NB4 (cell line): Measurements from ENCODE around the gene SARNP.

Source experiments
- DNase-seq: peaks from one replicate; pipeline ENCODE4 v3.0.0; 2010; ENCODE audit warnings: low read depth
- H3K4me3 ChIP-seq: one replicate; pipeline ENCODE4 v1.5.1; 2011; ENCODE audit warnings: mild to moderate bottlenecking, low read depth, low read length, moderate library complexity
- MYC ChIP-seq: IDR thresholded peaks from 2 replicates; pipeline ENCODE4 v1.6.1; 2011; ENCODE audit warnings: low read depth, low read length
- POLR2A ChIP-seq: IDR thresholded peaks from 2 replicates; pipeline ENCODE4 v1.6.1; 2011; ENCODE audit warnings: mild to moderate bottlenecking; ENCODE audit not compliant: insufficient read length; ENCODE audit errors: extremely low read depth
- TF ChIP-seq, protein P1 (sequence below): IDR thresholded peaks from one replicate; pipeline ENCODE4 v1.5.1; 2012; ENCODE audit warnings: low read depth, low read length
- TF ChIP-seq, protein P2 (sequence below): IDR thresholded peaks from 2 replicates; pipeline ENCODE4 v1.6.1; 2011; ENCODE audit warnings: low read depth, low read length

SARNP gene

DNA sequence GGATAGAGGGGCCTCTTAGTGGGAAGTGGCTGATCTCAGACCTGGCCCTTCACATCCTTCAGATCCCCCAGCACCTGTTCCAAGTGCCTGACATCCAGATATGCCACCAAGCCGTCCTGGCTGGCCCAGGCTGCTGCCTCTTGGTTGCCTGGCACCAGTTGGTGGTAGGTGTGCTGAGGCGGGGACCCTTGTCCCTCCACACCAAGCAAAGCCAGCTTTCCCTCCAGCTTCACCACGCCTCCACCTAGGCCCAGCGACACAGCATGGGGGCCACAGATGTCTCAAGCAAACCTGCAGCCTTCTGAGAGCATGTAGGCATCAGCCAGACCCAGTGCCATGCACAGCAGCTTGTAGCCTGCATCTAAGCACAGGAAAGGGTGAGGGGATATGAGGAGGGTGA, 85.2 kb downstream of the SARNP start:
- no peak for DNase-seq
- H3K4me3 ChIP-seq = no peak overlapping the region
- TF ChIP-seq, protein P1, sequence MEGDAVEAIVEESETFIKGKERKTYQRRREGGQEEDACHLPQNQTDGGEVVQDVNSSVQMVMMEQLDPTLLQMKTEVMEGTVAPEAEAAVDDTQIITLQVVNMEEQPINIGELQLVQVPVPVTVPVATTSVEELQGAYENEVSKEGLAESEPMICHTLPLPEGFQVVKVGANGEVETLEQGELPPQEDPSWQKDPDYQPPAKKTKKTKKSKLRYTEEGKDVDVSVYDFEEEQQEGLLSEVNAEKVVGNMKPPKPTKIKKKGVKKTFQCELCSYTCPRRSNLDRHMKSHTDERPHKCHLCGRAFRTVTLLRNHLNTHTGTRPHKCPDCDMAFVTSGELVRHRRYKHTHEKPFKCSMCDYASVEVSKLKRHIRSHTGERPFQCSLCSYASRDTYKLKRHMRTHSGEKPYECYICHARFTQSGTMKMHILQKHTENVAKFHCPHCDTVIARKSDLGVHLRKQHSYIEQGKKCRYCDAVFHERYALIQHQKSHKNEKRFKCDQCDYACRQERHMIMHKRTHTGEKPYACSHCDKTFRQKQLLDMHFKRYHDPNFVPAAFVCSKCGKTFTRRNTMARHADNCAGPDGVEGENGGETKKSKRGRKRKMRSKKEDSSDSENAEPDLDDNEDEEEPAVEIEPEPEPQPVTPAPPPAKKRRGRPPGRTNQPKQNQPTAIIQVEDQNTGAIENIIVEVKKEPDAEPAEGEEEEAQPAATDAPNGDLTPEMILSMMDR = no peak
- no peak for TF ChIP-seq POLR2A
- TF ChIP-seq MYC = no peak
- TF ChIP-seq, protein P2, sequence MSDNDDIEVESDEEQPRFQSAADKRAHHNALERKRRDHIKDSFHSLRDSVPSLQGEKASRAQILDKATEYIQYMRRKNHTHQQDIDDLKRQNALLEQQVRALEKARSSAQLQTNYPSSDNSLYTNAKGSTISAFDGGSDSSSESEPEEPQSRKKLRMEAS = no peak

DNA sequence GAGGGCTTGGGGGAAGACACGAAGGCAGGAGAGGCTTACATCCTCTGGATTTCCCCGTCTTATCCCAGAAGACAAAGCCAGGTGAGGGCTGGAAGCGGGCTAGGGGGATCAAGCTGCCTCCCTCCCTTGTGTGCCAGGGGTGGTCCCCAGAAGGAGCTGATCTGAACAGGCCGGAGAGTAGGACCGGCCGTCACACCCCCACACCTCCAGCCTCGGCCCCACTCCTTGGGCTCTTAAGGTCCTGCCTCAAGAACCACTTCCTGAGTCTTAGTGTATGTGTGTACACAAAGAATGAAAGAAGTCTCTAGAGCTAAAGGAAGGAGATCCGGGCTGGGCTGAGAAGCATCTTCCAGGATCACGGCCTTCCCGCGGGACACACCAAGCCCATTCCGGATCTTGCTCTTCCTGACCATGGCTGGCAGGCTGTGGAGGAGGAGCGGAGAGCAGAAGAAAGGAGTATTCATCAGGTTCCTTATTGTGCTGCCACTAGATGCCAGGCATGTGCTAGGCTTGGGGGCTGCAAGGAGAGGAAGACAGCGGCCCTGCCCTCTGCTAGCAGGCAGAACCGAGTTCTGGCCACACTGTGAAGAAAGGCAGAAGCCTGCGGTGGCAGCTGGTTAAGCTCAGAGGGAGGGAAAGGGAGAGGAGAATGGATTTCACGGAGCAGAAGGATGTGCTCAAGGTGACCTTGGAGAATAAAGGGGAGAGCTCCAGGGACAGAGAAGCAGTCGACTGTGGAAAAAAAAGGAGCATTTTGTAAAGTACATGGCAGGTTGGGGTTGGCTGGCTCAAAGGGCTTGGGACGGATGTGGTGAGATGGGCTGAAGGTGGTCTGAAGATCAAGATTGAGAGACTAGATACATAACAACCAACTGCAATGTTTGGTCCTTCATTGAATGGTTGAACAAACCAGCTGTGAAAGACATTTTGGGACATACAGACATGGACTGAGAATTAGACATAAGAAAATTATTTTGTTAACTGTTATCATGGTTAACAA, 87.4 kb downstream of the SARNP start:
- TF ChIP-seq POLR2A = no peak
- TF ChIP-seq, protein P2 = peak; percentile 77
- TF ChIP-seq, protein P1 = peak; percentile 42
- TF ChIP-seq MYC = peak; percentile 85
- peak overlapping the region; percentile 75 for H3K4me3 ChIP-seq
- DNase-seq = peak; percentile 89

DNA sequence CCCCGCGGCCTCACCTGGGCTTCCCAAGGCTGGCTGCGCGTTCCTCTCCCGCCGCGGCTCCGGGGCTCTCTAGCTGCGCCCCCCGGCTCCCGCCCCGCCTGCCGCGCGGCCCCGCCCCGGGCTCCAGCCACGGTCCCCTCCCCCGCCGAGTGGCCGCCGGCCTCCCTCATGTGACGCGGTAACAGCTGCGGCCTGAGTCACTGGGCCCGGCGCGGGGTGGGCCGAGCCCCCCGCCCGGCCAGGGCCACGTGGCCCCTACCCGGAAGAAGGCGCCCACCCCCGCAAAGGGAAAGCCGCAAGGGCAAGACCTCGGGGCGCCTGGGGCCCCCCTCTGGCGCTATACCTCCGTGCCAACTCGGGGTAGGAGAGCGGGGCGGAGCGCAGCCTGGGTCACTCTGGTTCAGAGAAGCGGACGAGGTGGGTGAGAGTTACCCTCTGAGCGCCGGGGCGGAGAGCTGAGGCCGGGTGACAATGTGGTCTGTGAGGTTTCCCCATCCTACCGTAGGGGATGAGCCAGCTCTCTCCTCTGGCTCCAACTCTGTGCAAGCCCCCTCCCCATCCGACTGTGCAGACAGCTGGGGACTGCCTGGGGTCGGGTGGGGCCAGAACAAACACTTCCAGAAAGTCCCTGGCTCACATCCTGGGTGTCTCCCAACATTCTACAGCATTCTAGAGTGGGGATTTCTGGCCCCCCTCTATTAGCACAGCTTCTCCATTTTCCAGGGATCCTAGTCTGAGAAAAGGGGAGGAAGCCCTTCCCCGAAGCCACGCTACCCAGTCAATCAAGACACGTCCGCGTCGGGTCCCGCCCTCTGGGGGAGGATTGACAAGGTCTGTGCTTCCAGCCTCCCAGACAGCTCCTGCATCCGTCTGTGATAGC, 88.3 kb downstream of the SARNP start, which contains the start of gene CD63:
Gene CD63 (minus strand): TSS at position 71 of the 880 bp plus-strand sequence. CDS start 668 bp downstream, outside the sequence.
- peak within 1 kb of the TSS; percentile 75 for H3K4me3 ChIP-seq
- TF ChIP-seq, protein P2 = peak; percentile 96
- TF ChIP-seq, protein P1 = no peak
- TF ChIP-seq POLR2A (peak; percentile 50), MYC (peak; percentile 95)
- peak; percentile 95 for DNase-seq

DNA sequence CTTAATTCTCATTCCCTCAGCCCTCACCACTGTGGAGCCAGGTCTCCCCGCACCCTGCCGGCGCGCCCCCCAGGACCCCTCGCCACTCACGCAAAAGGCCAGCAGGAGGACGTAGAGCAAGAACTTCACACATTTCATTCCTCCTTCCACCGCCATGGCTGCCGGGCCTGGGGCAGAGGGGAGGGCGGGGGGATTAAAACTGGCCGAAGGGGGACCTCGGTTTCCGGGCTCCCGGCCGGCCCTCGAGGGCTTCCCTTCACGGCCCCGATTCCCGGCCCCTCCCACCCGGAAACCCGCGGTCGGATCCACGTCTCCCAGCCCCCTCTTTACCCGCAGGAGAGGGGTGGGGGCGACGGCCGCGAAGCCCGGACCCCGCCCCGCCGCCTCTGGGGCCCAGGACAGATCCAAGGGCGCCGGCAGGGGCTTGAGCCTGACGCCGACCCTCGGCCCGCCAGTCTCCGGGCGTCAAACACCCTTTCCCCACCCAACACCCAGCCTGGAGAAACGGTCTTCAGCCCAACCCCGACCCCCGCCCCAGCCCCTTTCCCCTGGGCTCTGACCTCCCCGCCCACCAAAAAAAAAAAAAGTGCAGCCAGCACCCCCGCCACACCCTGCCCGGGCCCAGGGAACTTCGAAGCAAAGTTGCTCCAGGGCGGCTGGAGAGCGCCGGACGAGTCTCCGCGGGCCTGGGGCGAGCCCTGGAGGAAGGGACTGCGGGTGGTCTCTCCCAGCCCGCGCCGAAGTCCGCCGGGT, 89.2 kb downstream of the SARNP start:
- DNase-seq = peak; percentile 75
- TF ChIP-seq, protein P2 = no peak
- TF ChIP-seq, protein P1 = no peak
- TF ChIP-seq POLR2A (no peak), MYC (no peak)
- H3K4me3 ChIP-seq = peak overlapping the region; percentile 67
